Epithelial cell of proximal tubule (primary cell): ENCODE measurements around the gene KLHL29. TPM values are rescaled to one million over a fixed set of nuclear protein-coding genes. Genes with fewer than 3 reads are reported as not detected.

Experiments
- DNase-seq: peaks from one replicate; pipeline ENCODE4 v3.0.0-alpha.2; 2011; ENCODE audit warnings: low read depth
- H3K4me3 ChIP-seq: 2 replicates; pipeline ENCODE4 v1.5.1; 2011; ENCODE audit warnings: low read depth, mild to moderate bottlenecking, low read length
- CTCF ChIP-seq: conservative IDR thresholded peaks from 2 replicates; pipeline ENCODE4 v1.5.1; 2012; ENCODE audit warnings: low read depth, mild to moderate bottlenecking, low read length
- total RNA-seq: library from RNA; depleted of rRNA; stranded (reverse); fragments of >200 nt; gene quantifications from 2 replicates; pipeline ENCODE4 v1.2.3, GENCODE V29; 2015

KLHL29 gene
- total RNA-seq, 1 donor from 2014 or later = 12.0 TPM

- no peak for TF ChIP-seq CTCF
- no peak for DNase-seq
- H3K4me3 ChIP-seq = no peak overlapping the region
These were observed 323.8 kb downstream of the KLHL29 start for GRCh38 chr2:23708771-23709170.

- DNase-seq = no peak
- no peak overlapping the region for H3K4me3 ChIP-seq
- no peak for TF ChIP-seq CTCF
These were observed 324.3 kb downstream of the KLHL29 start for GRCh38 chr2:23709311-23709710.

DNA sequence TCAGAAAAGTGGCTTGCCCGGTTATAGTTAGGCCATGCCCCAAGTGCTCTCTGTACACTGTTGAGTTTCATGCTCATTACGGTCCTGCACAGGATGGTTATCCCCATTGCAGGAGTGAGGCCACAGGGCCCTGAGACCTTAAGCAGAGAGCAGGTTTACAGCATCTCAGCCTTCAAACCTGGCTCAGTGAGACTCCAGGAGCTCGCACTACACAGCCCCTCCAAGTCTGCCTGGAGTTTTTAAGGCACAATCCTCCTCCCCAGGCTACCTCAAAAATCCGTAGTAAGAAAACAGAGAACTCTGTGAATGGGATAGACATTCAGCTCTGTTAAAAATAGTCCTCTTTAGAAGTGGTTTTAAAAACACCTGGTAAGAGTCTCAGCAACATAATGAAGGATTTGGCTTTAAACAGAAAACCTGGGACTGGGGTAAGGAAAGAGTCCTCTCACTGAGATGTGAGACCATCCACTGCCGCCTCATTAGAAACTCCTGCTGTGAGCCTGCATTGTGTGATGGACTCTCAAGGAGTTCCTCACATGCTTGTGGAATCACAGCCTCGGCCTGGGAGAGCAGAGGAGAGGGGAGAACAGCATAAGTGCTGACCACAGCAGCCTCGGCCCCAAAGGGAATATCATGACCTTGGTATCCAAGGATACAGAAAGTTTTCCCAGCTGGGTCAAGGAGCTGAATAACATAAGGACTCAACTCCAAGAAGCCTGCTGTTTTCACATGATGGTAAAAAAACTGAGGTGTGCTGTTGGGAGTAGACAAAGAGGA lies 327.2 kb downstream of the KLHL29 start:
- no peak for TF ChIP-seq CTCF
- no peak overlapping the region for H3K4me3 ChIP-seq
- no peak for DNase-seq

- TF ChIP-seq CTCF = no peak
- DNase-seq = no peak
- no peak overlapping the region for H3K4me3 ChIP-seq
These were observed 327.8 kb downstream of the KLHL29 start for GRCh38 chr2:23712756-23713151.

DNA sequence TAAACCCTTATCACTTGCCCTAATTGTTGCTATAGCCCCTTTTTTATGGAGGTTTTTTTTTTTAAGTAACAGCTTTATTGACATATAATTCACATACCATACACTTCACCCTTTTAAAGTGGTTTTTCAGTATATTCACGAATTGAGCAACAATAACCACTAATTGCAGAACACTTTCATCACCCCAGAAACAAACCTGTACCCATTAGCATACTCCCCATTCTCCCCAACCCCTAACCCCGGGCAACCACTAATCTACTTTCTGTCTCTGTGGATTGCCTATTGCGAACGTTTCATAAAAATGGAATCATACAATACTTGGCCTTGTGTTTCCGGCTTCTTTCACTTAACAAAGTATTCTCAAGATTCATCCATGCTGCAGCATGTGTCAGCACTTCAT lies 328.4 kb downstream of the KLHL29 start:
- no peak for DNase-seq
- no peak overlapping the region for H3K4me3 ChIP-seq
- TF ChIP-seq CTCF = no peak

DNA sequence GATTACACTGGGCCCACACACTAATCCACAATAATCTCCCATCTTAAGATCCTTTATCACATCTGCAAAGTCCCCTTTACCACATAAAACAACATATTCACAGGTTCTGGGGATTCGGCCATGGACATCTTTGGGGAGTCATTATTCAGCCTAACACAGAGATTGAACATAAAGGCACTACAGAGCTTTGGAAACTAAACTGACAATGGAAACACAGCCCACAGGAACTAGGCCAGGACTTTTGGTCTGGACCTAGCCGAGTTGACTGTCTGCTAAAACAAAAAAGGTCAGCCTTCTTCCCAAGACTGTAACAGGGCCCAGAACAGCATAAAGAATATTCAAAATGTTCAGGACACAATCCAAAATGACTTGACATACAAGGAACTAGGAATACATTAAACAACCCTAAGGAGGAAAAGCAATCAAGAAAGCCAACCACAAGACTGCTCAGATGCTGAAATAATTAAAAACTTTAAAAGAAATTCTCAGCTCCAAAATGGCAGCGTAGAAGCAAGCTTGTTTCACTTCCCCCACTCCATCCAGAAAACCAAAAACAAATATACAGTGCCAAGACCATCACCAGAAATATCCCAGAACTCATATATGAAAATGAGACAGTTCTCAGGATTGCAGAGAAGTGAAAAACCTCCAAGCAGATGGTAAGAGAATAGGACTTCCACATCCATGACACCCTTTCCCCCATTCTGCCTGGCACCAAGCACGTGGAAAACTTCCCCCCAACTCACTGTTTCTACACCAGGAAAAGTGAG lies 334.1 kb downstream of the KLHL29 start:
- TF ChIP-seq CTCF = no peak
- no peak for DNase-seq
- no peak overlapping the region for H3K4me3 ChIP-seq
